Hematopoietic multipotent progenitor cell treated with erythropoietin and hydrocortisone succinate and interleukin-3 and kit ligand, for 17 days (in vitro differentiated cells): ENCODE data around the gene TOMM5.

Experiments used
- DNase-seq: peaks from one replicate; pipeline ENCODE4 v3.0.0-alpha.2; 2015; ENCODE audit warnings: low spot score

TOMM5 gene

DNA sequence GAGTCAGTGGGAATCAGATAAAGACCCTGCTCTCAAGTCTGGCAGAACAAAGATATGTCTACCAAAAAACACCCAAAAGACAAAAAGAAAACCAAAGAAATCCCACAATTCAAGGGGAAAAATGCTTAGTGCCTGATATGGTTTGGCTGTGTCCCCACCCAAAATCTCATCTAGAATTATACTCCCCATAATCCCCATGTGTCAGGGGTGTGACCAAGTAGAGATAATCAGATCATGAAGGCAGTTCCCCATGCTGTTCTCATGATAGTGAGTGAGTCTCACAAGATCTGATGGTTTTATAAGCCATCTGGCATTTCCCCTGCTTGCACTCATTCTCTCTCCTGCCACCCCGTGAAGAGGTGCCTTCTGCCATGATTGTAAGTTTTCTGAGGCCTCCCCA is 29.6 kb downstream of the TOMM5 start:
- no peak for DNase-seq

DNA sequence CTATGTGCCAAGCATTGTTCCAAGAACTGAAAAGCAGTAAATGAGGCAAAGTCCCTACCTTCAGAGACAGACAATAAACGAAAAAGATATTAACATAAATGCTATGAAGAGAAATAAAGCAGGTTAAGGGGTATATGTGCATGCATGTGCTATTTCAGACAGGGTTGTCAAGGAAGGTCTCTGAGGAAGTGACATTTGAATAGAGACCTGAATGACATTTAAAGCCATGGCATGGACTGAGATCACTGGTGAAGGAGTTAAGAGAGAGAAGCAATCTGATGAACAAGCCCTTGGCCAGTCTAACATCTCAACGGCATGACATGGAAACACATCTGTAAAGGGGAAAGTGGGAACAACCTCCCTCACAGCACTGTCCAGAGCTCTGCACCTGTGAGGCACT is 30.7 kb downstream of the TOMM5 start:
- DNase-seq = no peak

DNA sequence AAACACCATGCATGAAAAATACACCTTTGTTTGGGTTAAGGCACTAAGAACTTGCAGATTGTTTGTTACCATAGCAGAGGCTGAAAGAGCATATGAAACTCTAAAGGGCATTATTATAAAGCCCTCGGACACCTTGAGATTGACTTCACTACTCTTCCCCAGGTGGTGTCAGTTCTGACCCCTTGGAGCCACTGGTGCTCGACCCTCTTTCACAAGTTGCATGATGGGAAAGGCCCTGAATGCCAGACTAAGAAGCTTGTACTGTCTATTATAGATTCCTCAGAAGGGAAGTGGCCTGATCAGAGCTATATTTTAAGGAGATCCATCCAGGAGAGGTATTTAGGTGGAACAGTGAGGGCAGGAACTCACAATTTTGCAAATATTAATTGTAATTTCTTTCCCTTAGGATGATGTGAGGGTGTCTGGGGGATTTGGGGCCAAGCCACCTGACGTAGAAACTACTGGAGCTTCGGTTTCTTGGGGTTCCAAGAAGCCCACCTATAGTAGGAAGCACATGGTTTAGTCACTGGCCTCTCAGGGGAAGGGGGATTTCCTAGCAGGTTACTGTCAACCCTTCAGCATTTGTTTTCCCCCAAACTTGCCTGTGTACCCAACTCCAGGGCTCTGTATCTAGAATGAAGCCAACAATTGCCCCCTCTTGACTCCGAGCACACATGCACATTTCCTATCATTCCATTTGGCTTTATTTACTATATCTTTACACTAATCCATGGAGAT is 32.4 kb downstream of the TOMM5 start:
- DNase-seq = no peak

DNA sequence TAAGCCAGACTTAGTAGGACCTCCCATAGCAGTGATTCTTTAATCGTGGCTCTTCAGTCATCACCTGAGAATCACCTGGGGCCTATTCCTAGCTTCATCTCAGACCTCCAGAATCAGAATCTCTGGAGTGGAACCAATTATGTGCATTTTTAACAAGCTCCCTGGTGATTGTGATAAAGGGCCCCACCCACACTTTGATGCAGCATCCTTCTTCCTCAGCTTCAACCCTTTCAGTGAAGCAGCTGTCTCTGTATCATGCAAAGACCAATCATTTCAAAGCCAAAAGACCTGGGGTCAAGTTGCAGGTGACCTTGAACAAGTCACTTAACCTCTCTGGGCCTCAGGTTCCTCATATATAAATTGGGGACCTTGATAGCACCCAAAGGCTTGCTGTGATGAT is 33.3 kb downstream of the TOMM5 start:
- DNase-seq = no peak

DNA sequence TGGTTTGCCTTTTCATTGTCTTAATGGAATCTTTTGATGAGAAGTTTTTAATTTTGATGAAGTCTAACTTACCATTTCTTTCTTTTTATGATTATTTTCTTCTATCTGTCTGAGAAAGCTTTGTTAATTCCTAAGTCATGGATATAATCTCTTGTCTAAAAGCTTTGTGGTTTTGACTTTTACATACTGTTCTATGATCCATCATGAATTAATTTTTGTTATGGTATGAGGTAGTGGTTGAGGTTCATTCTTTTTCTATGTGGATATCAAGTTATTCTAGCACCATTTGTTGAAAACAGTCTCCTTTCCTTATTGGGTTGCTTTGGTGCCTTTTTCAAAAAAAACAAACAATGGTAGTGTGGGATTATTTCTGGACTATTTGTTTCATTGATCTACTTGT is 36.6 kb downstream of the TOMM5 start:
- no peak for DNase-seq

DNA sequence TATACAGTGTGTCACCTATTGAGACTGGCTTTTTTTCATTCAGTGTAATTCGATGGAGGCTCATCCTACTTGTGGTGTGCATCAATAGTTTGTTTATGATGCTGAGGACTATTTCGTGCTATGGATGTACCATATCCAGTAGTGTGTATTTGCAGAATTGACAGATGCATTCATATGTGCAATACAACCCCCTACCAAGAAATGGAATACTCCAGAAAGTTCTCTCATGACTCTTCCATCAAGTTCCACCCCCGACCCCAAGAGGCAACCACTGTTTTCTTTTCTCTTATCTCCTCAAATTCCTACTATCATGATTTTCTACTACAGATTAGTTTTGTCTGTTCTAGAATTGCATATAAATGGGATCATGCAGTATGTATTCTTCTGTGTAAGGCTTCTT is 38.1 kb downstream of the TOMM5 start:
- DNase-seq = no peak

DNA sequence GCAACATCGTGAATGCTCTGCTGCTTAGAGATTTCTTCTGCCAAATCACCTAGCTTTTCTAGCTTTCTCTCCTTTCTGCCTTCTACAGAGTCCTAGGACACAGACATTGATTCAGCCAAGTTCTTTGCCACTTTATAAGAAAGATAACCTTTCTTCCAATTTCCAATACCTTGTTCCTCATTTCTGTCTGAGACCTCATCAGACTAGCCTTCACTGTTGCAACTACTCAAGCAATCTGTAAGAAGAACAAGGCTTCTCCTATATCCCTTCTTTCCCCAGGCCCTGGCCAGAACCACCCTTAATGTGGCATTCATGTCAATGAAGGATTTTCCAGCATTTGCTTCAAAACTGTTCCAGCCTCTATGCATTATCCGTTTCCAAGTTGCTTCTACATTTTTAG is 40.5 kb downstream of the TOMM5 start:
- DNase-seq = no peak

DNA sequence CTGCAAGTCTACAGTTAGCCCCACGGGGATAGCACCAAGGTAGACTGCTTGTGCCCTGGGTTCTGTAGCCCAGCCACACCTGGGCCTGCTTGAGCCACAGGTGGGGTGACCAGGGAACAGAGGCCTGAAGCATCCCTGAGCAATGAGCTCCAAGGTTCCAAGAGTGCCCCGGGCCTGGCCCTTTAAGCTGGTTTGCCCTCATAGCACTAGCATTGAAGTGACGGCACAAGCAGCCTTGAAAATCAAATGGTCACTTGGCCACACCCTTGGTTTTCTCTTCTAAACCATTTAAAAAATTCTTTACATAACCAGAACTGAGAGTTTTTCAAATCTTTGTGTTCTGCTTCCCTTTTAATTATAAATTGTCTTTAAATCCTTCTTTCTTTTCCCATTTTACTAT is 40.9 kb downstream of the TOMM5 start:
- DNase-seq = no peak

DNA sequence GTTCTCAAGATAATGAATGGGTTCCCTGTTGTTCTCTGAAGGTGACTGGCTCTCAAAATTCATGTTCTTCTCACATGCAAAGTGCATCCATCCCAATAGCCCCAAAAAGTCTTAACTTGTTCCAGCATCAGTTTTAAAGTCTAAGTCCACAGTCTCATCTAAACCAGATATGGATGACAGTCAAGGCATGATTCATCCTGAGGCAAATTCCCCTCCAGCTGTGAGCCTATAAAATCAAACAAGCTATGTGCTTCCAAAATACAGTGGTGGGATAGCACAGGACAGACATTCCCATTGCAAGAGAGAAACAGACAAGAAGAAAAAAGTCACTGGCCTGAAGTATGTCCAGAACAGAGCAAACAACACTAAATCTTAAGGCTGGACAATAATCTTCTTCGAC is 41.6 kb downstream of the TOMM5 start:
- no peak for DNase-seq

DNA sequence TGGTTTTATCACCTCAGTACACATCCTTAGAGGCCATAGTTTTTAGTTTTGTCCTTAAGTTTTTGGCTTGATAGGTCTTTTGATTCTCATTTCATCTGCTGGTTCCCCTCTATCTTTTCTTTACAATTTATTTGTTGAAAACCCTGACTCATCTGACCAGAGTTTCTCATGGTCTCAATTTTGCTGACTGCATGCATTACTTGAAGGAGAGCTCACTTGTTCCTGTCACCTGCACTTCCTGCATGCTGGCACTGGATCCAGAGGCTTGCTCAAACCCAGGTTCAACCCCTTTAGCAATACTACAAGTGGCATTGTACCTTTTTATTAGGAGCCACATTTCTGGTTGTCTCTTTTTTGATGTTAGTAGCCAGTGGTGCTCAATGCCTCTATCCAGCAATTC is 42.9 kb downstream of the TOMM5 start:
- no peak for DNase-seq

DNA sequence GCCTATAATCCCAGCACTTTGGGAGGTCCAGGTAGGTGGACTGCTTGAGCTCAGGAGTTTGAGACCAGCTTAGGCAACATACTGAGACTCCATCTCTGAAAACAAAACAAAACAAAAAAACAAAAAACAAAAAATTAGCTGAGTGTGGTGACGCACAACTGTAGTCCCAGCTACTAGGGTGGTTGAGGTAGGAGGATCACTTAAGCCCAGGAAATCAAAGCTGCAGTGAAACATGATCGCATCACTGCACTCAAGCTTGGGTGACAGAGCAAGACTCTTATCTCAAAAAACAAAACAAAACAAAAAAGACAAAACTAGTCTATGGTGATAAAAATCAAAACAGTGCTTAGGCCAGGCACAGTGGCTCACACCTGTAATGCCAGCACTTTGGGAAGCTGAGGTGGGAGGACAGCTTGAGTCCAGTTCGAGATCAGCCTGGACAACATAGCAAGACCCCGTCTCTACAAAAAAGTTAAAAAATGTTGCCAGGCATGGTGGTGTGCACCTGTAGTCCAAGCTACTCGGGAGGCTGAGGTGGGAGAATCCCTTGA is 45.0 kb downstream of the TOMM5 start:
- no peak for DNase-seq

DNA sequence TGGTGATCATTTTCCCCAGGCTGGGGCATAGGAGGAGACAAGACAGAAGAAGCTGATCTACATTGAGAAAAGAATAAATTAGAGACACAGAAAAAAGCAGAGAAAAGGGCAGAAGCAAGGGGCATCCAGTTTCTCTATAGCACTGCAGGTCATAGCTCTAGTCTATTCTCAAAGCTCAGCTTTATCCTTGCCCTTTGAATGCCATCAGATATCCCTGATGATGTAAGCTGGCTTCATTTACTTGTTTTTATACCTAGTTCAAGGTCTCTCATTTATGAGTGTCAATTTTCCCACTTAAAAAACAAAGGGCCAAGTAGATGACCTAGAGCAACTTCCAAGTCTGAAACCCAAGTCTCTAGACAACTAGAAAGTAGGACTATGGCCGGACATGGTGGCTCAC is 48.9 kb downstream of the TOMM5 start:
- DNase-seq = no peak

DNA sequence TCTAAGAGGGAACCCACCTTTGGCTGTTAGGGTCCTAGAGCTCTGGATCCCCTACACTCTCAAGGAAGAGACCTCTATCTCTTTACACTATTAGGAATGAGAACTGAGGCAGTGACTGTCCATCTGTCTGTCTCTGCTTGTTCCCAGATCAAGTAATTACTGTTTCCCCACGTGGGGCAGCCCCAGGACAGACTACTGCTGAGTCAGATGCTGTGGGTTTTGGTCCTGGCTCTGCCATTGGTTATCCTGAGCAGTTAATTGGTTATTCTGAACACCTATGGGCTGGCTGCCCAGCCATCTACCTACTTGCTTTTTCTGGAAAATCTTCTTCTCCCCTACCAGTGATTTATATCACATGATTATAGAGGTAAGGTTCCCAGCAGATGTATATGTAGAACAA is 49.5 kb downstream of the TOMM5 start:
- DNase-seq = no peak

DNA sequence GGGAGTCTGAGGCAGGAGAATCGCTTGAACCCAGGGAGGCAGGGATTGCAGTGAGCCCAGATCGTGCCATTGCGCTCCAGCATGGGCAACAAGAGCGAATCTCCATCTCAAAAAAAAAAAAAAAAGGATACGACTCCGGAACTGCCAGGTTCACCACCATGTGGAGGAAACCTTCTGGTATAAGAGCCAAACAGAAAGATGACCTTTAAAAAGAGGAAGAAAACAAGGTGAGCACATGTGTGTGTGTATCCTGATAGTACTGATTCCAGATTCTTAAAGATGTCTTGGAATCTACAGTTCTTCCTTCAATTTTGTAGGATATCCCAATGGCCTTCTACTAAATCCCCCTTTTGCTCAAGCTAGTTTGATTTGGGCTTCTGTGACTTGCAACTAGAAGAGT is 49.9 kb downstream of the TOMM5 start:
- DNase-seq = no peak

DNA sequence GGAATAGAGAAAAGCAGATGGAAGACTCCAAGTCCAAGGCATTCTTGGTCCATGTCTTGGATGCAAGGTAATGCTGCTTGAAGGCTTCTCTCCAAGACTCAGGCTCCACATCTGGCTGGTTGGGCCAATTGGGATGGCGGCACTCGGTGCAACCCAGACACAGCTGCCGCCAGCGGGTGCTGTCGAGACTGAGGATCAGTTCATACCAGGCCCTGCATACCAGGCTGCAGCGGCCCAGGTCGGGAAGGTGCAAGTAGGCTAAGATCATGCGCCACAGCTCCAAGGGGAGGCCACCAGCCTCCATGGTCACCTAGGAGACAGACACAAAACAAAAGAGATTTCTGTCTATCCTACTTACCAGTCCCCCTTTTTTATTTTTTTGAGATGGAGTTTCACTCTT is 50.9 kb downstream of the TOMM5 start:
- DNase-seq = no peak

DNA sequence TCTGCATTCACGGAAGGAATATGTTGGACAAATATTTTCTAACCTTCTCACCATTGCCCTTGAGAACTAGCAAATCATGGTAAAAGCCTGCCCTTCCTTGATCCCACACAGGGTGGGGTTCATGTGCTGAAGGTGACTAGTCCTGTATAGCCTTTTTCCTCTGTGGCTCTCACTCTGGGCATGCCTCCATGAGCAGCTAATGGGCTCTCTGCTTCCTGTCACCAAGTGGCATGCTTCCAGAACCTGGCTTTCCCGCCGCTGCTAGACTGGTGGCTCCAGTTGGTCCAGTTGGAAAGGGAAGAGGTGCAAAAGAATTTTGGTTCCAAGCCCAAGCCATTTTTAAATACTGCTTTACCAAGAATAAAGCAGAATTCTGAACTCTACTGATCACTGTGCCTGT is 51.8 kb downstream of the TOMM5 start:
- no peak for DNase-seq

DNA sequence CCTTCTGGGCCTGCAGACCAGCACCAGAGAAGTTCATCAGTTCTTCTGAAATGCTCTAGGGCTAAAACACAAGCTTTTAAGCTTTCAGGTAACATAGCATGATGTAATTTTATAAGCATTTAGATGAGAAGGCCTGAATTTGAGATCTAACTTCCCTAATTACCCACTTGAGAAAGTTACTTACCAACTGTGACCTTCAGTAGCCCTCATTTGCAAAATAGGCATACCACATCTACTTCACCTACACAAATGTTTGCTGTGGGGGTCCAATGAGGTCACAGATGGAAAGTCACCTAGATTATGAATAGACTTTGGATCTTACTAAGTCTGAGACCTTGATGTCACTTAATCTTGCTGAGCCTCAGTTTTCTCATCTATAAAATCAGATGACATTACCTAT is 52.8 kb downstream of the TOMM5 start:
- DNase-seq = no peak
